GM04504 (cell line): ENCODE measurements around the gene PAPLN.
"Not testable (repeated sequence)": the region's sequence is repeated elsewhere in the genome, so short reads cannot be mapped to it uniquely, and the experiment has no call there.

Experiments used
- DNase-seq: peaks from one replicate; pipeline ENCODE4 v3.0.0-alpha.2; 2012; ENCODE audit warnings: low read depth

PAPLN gene

DNA sequence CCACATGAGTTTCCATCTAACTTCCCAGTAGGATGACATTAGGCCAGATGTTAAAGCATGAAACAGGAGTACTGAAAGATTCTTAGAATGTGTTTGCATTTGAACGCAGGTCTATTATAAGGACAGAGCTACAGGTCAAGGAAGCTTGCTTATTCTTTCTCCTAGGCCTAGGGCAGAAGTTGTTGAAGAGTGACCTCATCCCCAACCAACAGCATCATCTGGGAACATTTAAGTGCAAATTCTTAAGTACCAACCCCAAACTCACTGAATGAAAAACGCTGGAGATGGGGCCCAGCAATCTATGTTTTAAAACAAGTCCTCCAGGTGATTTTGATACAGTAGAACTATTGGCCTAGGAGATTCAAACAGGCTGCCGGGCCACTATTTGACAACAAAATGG is 52.4 kb downstream of the PAPLN start:
- DNase-seq: no peak

DNA sequence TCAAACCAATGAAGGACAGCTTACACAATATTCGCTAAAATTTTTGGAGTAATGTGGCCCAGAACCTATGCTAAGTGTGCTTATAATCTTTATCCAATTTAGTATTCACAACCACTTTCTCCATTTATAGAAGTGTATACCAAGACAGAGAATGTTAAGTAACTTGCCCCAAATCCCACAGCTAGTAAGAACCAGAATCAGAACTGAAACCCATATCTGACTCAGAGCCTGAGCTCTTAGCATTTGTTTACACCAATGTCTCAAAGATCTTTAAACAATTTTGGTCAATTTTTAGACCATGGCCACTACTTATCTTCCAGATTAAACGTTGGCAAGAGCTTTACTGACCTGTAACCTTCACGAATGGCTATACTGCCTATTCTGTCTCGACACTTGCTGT is 53.0 kb downstream of the PAPLN start:
- DNase-seq: no peak

DNA sequence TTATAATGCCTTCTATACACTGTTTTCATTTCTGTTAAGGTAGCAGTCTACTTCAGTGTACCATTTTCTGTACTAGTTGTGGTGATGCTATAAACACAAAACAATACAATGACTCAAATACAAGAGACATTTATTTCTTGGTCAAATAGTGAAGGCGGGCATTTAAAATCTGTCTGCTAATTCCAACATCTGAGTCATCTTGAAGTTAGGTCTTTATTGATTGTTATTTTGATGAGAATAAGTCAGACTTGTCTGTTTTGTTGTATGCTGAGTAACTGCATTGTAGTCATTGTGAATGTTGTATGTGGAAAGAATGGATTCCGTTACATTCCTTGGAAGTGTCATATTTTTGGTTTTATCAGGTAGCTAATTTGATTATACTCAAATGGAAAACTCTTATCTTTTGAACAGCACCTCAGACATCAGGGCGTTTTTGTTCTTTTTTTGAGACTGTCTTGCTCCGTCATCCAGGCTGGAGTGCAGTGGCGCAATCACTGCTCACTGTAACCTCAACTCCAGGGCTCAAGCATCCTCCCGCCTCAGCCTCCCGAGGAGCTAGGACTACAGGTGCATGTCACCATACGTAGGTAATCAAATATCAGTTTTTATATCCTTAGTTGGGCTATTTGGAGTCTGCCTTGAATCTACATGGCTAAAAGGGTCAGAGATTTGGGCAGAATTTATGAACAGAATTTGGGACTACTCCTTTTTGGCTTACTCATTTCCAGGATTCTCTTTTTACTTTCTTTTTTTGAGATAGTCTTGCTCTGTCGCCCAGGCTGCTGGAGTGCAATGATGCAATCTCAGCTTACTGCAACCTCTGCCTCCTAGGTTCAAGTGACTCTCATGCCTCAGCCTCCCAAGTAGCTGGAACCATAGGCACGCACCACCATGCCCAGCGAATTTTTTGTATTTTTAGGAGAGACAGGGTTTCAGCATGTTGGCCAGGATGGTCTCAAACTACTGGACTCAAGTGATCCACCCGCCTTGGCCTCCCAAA is 56.8 kb downstream of the PAPLN start:
- DNase-seq: no peak

DNA sequence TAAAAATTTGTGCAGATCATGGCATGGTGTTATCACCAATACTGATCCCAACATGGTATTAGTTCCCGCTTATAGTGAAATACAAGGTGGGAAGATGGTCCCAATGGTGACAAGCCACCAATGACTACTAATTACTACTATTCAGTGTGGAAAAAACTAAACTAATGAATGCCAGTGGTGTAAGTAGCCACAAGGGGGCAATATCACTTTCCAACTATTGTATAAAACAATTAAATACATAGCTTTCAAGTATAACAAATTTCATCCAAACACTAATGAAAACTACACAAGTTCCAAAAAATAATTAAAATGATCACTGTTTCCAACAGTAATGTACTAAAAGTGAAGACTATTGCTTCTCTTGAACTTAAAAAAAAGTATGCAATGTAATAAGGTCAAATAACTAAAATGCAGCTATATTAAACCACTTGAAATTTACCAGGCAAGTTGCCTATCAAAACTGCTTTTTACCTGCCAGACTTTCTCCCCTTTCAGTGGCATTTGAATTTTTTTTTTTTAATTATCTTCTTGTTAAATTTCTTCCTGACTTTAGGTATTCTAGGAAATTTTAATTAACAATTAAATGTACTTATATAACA is 58.0 kb downstream of the PAPLN start:
- no peak for DNase-seq

DNA sequence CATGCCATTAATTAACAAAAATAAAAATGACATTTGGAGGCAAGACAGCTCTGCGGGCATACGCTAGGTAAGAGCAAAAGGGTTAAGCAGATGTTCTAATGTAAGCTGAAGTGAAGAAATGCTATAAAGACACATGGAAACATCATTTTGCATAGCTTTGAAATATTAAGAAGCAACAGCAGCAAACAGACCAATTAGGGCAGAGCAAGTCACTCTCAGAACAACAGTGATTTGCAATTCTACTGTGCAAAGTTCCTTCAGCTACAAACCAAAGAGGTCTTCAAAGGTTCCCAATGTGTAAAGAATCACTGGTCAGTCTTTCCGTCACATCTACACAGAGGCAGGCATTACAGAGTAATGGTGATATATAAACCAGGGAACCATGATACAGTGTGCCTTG is 68.2 kb downstream of the PAPLN start:
- no peak for DNase-seq

GRCh38 chr14:73307261-73307660 is 70.0 kb downstream of the PAPLN start:
- DNase-seq: no peak

- not testable (repeated sequence) for DNase-seq
Measured at GRCh38 chr14:73309207-73309606, 71.9 kb downstream of the PAPLN start.

GRCh38 chr14:73311708-73312030 is 74.4 kb downstream of the PAPLN start:
- DNase-seq: no peak

DNA sequence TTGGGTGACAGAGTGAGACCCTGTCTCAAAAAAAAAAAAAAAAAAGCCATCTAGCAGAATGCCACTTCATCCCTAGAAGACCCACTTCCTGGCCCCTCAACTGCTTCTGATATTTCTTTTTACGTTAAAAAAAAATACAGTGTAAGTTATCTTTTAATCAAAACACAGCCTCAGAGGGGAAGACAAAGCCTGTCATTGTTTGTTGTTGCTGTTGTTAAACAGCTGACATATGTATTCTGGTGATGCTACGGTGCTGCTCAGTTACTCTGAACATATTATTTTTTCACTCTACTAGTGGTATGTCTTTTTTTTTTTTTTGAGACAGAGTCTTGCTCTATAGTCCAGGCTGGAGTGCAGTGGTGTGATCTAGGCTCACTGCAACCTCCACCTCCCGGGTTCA is 75.4 kb downstream of the PAPLN start:
- DNase-seq: no peak

GRCh38 chr14:73313151-73313550 is 75.8 kb downstream of the PAPLN start:
- no peak for DNase-seq

DNA sequence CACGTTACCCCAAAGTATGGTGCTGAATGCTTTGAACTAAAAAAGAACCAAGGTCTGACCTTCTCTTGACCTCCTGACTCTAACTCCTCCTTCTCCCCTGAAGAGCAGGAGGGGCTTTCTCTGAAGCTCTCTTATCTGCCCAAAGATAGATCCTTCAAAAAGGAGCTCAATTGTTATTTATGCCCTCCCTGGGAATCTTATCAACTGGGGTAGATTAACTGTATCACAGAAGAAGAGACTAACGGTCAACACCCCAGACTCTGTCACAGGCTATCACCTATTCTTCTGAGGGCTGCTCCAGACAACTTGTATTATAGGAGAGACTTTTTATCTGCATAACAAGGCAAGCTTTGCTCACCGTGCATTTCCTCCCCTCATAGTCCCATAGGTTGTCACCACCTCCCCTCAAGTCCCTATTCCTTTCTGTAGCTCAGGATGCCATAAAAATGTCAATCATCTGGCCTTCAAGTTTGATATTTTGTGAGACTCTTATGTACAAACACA is 86.6 kb downstream of the PAPLN start:
- no peak for DNase-seq
